Esophagus muscularis mucosa (tissue), 4 donors: Measurements from ENCODE around the gene CDK14.

Source experiments
- CTCF ChIP-seq, 3 experiments: fragments of 200-600 bp in 2 of 3; fragments of 450-650 bp in 1 of 3; sonication (generic) in 2 of 3; IDR thresholded peaks; one replicate each; pipeline ENCODE4 v1.5.1; 2017 to 2019; ENCODE audit warnings: antibody characterized with exemption in 3 of 3, mild to moderate bottlenecking in 2 of 3, moderate library complexity in 1 of 3
- EP300 ChIP-seq: sonication (generic); formaldehyde crosslinking; IDR thresholded peaks from one replicate; pipeline ENCODE4 v1.6.1; 2017; ENCODE audit warnings: antibody characterized with exemption
- POLR2A ChIP-seq: fragments of 450-650 bp; IDR thresholded peaks from one replicate; pipeline ENCODE4 v1.6.1; 2017; ENCODE audit warnings: antibody characterized with exemption, moderate library complexity, mild to moderate bottlenecking, low read depth
- POLR2AphosphoS5 ChIP-seq, 2 donors: sonication (generic); formaldehyde crosslinking; IDR thresholded peaks; one replicate each; pipeline ENCODE4 v1.6.1; 2017; ENCODE audit warnings: antibody characterized with exemption in 2 of 2

- no peak for TF ChIP-seq CTCF (IDR thresholded peaks at IDR 0.05)
- no peak for TF ChIP-seq POLR2A
- no peak for TF ChIP-seq POLR2AphosphoS5 (IDR thresholded peaks at IDR 0.05)
- TF ChIP-seq EP300: no peak
Measured at GRCh38 chr7:90617442-90617841, 21.3 kb downstream of the CDK14 start.
